Esophagus squamous epithelium (tissue), 5 donors: ENCODE results near the gene C15orf40. TPM values are rescaled to one million over a fixed set of nuclear protein-coding genes. Genes with fewer than 3 reads are reported as not detected.
"Not testable (repeated sequence)": the region's sequence is repeated elsewhere in the genome, so short reads cannot be mapped to it uniquely, and the experiment has no call there.

Experiments
- DNase-seq: peaks from one replicate; lab custom pipeline; 2025; lab: John Stamatoyannopoulos, UW
- H3K27ac ChIP-seq, 4 donors: fragments of 200-600 bp; sonication (generic); one replicate each; pipeline ENCODE4 v1.5.1; 2016 to 2019; ENCODE audit warnings: mild to moderate bottlenecking in 1 of 4
- H3K27me3 ChIP-seq, 4 donors: fragments of 200-600 bp; sonication (generic); 1 replicate in 3 of 4; 2 replicates in 1 of 4; pipeline versions ENCODE4 v1.5.1 to v1.6.0; 2017 to 2021; ENCODE audit warnings: antibody characterized with exemption in 1 of 4
- H3K36me3 ChIP-seq, 3 donors: fragments of 200-600 bp; sonication (generic); one replicate each; pipeline ENCODE4 v1.5.1; 2016 to 2019
- H3K4me1 ChIP-seq, 3 donors: fragments of 200-600 bp; sonication (generic); one replicate each; pipeline ENCODE4 v1.5.1; 2017 to 2019
- H3K4me3 ChIP-seq, 4 donors: fragments of 200-600 bp; sonication (generic); 1 replicate in 3 of 4; 2 replicates in 1 of 4; pipeline ENCODE4 v1.5.1; 2016 to 2019; ENCODE audit warnings: mild to moderate bottlenecking in 2 of 4, moderate library complexity in 1 of 4
- H3K9me3 ChIP-seq, 3 donors: fragments of 200-600 bp; sonication (generic); one replicate each; pipeline ENCODE4 v1.5.1; 2016 to 2019
- POLR2A ChIP-seq, 4 donors: fragments of 450-650 bp; IDR thresholded peaks; one replicate each; pipeline ENCODE4 v1.6.1; 2017; ENCODE audit warnings: antibody characterized with exemption in 4 of 4, mild to moderate bottlenecking in 4 of 4, moderate library complexity in 3 of 4
- WGBS, 2 donors: methylation state at CpG; one replicate each; pipeline ENCODE4 v1.1.5; 2018; 5-methylcytosine and 5-hydroxymethylcytosine counted together
- intact Hi-C: fragments of 100-400 bp; cut with DNase I; formaldehyde crosslinking; loops from one replicate; pipeline ENCODE4 v1.15.0; 2022
- total RNA-seq, 4 donors: library from RNA; depleted of rRNA; stranded (reverse); fragments of >200 nt; gene quantifications; one replicate each; pipeline ENCODE4 v1.1.0, GENCODE V29; 2016
- TF ChIP-seq, protein P1 (sequence below), 6 experiments: fragments of 450-650 bp in 4 of 6; fragments of 200-600 bp in 2 of 6; sonication (generic) in 2 of 6; IDR thresholded peaks; one replicate each; pipeline ENCODE4 v1.5.1; 2016 to 2019; ENCODE audit warnings: antibody characterized with exemption in 6 of 6, mild to moderate bottlenecking in 4 of 6, moderate library complexity in 4 of 6
- donor health status: DM: yes; HTN: yes; CAD: no.

Gene C15orf40
- total RNA-seq, 4 donors from 2014 or later: 6.1 to 31.4 (median 18.6) TPM

DNA sequence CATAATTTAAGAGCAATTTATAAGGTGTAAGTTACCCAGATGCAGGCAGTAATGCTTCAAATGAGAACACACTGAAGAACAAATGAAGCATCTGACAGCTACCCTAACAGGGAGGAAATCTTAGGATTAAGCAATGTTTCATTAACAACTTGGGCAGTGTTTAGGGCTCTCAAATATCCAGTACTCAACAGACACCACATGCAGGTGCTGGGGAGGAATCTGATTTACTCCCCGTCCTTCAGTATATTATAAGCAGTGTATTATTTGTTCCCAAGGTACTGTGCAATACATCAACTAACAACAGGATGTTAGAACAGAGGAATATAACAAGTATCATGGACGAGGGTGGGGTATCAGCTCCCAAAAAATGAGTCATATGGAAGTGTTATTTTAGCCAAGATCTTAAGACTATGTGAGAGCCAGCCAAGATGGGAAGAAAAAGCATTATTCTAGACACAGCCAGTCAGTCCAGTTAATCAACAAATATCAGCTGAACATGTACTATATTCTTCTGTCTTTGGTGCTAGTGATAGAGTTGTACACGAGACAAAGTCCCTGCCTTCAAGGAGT, 35.2 kb upstream of the C15orf40 start:
- intact Hi-C loops: no loop called here
- peak overlapping the region in 2 of 4 donors; percentile 24 to 63 for H3K27ac ChIP-seq
- H3K9me3 ChIP-seq: no peaks in the 10 kb centered on the region
- whole genome bisulfite sequencing, 2 donors: 15 to 27% methylated on average over 3 of the region's 3 CpGs
- H3K4me1 ChIP-seq: peaks cover 0 to 19% (median 0%) of the 10 kb centered on the region in 3 donors
- TF ChIP-seq, protein P1, sequence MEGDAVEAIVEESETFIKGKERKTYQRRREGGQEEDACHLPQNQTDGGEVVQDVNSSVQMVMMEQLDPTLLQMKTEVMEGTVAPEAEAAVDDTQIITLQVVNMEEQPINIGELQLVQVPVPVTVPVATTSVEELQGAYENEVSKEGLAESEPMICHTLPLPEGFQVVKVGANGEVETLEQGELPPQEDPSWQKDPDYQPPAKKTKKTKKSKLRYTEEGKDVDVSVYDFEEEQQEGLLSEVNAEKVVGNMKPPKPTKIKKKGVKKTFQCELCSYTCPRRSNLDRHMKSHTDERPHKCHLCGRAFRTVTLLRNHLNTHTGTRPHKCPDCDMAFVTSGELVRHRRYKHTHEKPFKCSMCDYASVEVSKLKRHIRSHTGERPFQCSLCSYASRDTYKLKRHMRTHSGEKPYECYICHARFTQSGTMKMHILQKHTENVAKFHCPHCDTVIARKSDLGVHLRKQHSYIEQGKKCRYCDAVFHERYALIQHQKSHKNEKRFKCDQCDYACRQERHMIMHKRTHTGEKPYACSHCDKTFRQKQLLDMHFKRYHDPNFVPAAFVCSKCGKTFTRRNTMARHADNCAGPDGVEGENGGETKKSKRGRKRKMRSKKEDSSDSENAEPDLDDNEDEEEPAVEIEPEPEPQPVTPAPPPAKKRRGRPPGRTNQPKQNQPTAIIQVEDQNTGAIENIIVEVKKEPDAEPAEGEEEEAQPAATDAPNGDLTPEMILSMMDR (IDR thresholded peaks at IDR 0.05): no peak
- DNase-seq: no peak
- no peak overlapping the region for H3K4me3 ChIP-seq
- H3K27me3 ChIP-seq: no peaks in the 10 kb centered on the region
- H3K36me3 ChIP-seq: peaks cover 0 to 81% (median 0%) of the 10 kb centered on the region in 3 donors

DNA sequence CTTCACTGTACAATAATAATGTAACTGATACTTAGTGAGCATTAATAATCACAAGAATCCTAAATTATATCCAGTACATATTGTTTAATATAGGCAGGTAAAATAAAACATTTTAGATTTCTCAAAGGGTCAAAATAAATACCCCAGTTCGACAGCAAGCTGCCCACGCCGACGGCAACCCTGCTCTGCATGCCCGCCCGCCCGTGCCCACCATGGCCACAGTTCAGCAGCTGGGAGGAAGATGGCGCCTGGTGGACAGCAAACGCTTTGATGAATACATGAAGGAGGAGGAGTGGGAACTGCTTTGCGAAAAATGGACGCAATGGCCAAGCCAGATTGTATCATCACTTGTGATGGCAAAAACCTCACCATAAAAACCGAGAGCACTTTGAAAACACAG, 32.7 kb upstream of the C15orf40 start:
- no peak for DNase-seq
- TF ChIP-seq POLR2A (IDR thresholded peaks at IDR 0.05): no peak
- TF ChIP-seq, protein P1 (IDR thresholded peaks at IDR 0.05): no peak
- Histone ChIP-seq H3K27ac (no peak overlapping the region), H3K9me3 (no peaks in the 10 kb centered on the region), H3K36me3 (peaks cover 0 to 87% (median 4%) of the 10 kb centered on the region in 3 donors), H3K4me3 (no peak overlapping the region), H3K4me1 (peaks cover 0 to 19% (median 0%) of the 10 kb centered on the region in 3 donors), H3K27me3 (no peaks in the 10 kb centered on the region)
- WGBS, 2 donors: 95 to 98% methylated on average over 12 of the region's 12 CpGs
- intact Hi-C loops: no loop called here

DNA sequence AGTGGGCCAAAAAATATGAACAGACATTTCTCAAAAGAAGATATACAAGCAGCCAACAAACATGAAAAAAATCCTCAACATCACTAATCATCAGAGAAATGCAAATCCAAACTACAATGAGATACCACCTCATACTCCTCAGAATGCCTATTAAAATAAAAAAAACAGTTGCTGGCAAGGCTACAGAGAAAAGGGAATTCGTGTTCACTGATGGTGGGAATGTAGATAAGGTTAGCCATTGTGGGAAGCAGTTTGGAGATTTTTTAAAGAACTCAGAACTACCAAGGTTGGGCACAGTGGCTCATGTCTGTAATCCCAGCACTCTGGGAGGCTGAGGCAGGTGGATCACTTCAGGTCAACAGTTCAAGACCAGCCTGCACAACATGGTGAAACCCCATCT, 27.8 kb upstream of the C15orf40 start:
- 60 to 61% methylated on average over 1 of the region's 1 CpG for WGBS, 2 donors
- H3K9me3 ChIP-seq: no peaks in the 10 kb centered on the region
- DNase-seq: no peak
- H3K36me3 ChIP-seq: peaks cover 0 to 71% (median 4%) of the 10 kb centered on the region in 3 donors
- no peak overlapping the region for H3K27ac ChIP-seq
- TF ChIP-seq, protein P1 (IDR thresholded peaks at IDR 0.05): no peak
- TF ChIP-seq POLR2A (IDR thresholded peaks at IDR 0.05): no peak
- H3K4me1 ChIP-seq: no peaks in the 10 kb centered on the region
- intact Hi-C loops: no loop called here
- H3K4me3 ChIP-seq: no peak overlapping the region
- H3K27me3 ChIP-seq: no peaks in the 10 kb centered on the region

DNA sequence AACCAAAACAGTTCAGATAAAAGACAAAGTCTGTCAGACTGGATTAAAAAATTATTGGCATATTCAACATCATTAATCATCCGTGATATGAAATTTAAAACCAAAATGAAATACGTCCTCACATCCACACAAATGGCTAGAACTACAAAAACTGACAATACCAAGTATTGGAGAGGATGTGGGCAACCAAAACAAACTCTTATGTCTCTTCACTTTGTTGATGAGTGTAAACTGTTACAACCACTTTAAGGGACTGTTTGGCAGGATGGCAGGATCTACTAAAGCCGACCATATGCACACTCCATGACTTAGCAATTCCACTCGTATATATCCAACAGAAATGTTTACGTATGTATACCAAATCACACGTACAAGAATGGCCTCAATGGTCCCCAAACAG, 24.8 kb upstream of the C15orf40 start:
- no peak for TF ChIP-seq POLR2A (IDR thresholded peaks at IDR 0.05)
- TF ChIP-seq, protein P1 (IDR thresholded peaks at IDR 0.05): no peak
- no peaks in the 10 kb centered on the region for H3K27me3 ChIP-seq
- H3K27ac ChIP-seq: no peak overlapping the region
- peaks cover 0 to 73% (median 4%) of the 10 kb centered on the region in 3 donors for H3K36me3 ChIP-seq
- no peak overlapping the region for H3K4me3 ChIP-seq
- DNase-seq: no peak
- no peaks in the 10 kb centered on the region for H3K9me3 ChIP-seq
- intact Hi-C loops: no loop called here
- no peaks in the 10 kb centered on the region for H3K4me1 ChIP-seq
- WGBS, 2 donors: 93 to 94% methylated on average over 6 of the region's 6 CpGs

DNA sequence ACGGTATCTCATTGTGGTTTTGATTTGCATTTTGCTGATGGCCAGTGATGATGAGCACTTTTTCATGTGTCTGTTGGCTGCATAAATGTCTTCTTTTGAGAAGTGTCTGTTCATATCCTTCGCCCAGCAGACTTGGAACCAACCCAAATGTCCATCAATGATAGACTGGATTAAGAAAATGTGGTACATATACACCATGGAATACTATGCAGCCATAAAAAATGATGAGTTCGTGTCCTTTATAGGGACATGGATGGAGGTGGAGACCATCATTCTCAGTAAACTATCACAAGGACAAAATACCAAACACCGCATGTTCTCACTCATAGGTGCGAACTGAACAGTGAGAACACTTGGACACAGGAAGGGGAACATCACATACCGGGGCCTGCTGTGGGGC, 19.8 kb upstream of the C15orf40 start:
- intact Hi-C loops, H3K27ac ChIP-seq, DNase-seq, H3K4me3 ChIP-seq, H3K27me3 ChIP-seq, H3K4me1 ChIP-seq, H3K9me3 ChIP-seq: not testable (repeated sequence)
- WGBS, 2 donors: 98 to 99% methylated on average over 5 to 6 of the region's 6 CpGs
- H3K36me3 ChIP-seq: peaks cover 0 to 77% (median 6%) of the 10 kb centered on the region in 3 donors
